ENCODE results near the gene IL36B.
"Not testable (repeated sequence)": the region's sequence is repeated elsewhere in the genome, so short reads cannot be mapped to it uniquely, and the experiment has no call there.

IL36B gene

DNA sequence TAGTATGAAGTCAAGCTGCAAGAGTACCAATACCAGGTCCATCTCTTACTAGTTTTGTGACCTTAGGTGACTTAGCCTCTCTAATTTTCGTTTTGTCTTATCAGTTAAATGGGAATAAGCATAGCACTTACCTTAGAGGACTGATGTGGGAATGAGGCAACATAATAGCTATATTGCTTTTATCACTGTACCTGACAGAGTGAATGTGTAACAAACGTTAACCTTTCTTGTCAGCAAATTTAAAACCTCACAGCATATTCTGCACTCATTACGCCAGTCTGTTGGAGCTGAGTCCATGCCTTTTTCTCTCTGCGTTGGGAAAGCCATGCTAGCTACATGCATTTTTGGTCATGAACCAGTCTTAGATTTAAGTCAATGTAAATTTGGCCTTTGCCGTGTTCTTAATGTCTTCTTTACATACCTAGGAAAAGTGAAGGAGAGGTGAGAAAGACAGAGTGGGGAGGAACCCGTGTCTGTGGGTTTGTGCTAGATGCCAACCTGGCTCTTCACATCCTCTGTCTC is at the start of gene IL36B:
Gene IL36B, minus strand, starts transcription at position 472 of the 522 bp plus-strand sequence.
- no peak for DNase-seq

DNA sequence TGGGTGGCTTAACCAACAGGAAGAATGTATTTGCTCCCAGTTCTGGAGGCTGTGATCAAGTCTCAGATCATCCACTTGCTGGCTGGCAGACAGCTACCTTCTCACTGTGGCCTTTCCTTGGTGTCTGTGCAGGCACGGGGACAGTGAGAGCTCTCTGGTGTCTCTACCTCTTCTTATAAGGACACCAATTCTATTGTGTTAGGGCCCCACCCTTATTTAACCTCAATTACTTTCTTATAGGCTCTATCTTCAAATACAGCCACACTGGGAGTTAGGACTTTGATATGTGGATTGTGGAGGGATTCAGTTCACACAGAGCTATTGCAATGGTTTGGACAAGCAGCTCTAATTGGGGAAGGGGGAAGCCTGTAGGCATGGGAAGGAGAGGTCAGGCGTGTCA is 49.5 kb upstream of the IL36B start:
- DNase-seq: no peak

GRCh38 chr2:113098532-113098931 is 45.9 kb upstream of the IL36B start:
- no peak for DNase-seq

GRCh38 chr2:113098041-113098440 is 45.4 kb upstream of the IL36B start:
- DNase-seq: no peak

DNA sequence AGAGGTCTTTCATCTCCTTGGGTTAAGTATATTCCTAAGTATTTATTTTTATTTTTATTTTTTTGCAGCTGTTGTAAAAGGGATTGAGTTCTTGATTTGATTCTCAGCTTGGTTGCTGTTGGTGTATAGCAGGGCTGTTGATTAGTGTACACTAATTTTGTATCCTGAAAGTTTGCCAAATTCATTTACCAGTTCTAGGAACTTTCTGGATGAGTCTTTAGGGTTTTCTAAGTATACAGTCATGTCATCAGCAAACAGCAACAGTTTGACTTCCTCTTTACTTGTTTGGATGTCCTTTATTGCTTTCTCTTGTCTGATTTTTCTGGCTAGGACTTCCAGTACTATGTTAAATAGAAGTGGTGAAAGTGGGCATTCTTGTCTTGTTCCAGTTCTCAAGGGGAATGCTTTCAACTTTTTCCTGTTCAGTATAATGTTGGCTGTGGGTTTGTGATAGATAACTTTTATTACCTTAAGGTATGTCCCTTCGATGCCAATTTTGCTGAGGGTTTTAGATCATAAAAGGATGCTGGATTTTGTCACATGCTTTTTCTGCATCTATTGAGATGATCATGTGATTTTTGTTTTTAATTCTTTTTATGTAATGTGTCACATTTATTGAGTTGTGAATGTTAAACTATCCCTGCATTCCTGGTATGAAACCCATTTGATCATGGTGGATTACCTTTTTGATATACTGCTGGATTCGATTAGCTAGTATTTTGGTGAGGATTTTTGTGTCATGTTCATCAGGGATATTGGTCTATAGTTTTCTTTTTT is 44.4 kb upstream of the IL36B start:
- DNase-seq: not testable (repeated sequence)

GRCh38 chr2:113096306-113096705 is 43.6 kb upstream of the IL36B start:
- DNase-seq: not testable (repeated sequence)

DNA sequence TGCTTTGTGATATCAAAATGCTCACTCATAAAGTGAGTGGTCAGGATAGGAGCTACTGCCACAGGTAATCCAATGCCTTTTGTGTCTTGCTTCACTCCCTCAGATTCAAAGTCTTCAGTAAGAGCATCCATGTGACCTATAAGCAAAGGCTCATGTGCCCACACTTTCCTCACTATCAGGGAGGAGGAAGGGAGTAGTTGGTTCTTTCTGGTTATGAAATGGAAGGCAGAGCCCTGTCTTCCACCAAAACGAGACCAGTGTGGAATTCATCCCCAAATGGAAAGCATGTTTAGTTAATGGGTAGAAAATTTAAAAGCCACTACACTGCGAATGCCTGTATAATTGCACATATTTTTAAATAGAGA is 40.9 kb upstream of the IL36B start:
- DNase-seq: no peak

DNA sequence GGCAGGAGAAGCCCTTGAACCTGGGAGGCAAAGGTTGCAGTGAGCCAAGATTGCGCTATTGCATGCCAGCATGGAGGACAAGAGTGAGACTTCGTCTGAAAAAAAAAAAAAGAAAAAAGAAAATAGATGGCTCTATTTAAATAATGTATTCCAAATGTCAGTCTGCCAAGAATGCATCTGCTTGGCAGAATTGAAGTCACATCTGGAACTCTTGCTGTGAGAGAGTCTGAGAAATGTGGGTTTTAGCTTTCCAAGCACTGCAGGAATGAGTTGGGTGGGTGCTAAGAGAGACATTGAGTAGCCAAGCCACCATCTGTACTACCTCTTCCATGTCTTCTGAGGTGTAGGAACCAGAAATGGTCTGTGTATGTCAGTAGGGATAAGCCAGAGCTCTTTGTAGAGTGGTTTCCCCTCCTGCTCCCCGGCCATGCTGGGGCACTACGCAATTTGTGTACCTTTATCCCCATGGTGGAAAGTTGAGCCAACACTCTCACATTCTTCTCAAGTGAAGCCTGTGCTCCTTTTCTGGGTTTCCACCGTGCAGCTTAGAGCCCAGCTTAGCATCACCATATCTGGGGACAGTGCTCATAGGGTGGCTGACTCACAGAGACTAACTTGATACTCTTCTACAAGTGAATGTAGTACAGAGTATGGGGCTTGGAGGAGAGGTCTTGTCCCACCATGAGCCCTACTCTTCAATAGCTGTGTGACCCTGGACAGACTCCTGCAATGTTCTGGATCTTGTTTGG is 40.4 kb upstream of the IL36B start:
- no peak for DNase-seq

DNA sequence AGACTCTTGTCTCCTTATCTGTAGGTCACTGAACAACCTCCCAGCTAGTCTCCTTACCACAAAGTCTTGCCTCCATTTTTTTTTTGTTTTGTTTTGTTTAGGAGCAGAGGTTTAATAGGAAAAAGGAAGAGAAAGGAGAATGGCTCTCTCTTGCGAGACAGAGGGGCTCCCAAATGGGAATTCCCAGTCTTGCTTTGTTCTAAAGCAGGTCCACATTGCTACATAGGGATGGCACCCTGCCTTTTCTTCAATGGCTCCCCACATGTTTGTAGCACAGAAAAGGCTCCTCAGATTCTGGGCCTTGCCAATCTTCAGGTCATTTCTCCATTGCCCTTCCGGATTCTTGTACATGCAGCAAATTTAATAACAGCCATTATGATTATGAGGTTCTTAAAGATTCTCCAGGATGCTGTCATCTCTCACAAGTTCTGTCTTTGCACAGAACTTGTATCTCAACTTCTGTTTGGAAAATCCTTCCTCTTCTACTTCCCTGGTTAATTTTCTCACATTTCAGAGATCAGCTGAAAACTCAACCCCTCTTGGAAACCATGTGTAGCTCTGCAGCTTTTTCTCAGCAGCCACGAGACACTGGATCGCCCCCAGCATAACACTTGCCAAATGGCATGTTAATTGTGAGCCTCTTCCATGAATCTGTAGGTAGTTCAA is 38.7 kb upstream of the IL36B start:
- no peak for DNase-seq

- DNase-seq: no peak
Observed at GRCh38 chr2:113089916-113090315, 37.2 kb upstream of the IL36B start.

DNA sequence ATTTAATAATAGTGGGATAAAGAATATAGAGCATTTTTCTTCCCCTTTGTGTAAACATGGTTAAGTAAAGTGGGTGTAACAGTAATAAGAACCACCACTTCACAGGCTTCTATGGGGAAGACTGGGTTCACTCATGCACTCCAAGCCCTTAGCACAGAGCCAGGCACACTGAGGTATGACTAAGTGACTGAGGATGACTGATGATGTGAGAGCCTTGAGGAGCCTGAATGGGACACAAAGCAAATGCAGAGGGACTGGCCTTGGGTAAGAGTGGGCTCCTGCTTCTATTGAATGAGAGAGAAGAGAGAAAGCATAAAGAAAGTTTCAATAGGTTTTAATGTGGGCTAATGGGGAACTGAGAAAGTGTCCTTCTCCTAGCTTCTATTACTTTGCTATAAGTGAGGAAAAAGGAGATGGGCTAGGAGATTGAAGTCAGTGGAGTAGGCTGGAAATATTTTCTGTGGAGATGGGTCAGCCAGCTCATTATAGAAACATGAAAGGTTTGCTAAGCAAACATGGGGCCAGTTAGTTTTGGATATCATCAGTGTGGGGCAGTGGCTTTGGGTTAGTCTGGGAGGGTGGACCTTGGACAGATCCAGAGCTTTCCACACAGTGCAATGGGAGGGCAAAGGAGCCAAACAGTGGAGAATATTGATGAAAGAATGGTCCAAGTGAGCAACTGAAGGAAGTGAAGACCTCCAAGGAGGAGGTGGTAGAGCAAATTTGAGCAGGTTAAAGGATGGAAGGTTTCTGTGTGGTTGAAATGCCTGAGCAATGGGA is 35.7 kb upstream of the IL36B start:
- no peak for DNase-seq

DNA sequence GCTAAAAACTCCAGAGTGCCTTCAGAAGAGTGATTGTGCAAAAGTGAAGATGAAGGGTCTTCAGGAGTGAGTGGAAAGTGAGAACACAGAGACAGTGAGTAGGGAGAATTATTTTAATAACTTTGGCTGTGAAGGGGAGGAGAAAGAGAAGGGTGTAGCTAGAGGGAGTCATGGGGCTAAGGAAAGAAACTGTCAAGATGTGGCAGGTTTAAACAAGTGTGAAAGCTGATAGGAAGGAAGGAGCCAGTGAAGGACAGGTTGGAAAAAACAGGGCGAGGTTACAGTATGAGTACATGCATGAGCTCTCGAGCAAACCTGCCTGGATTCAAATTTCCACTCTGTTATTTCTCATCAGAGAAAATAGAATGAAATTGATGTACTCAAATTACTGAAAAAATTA is 32.9 kb upstream of the IL36B start:
- DNase-seq: no peak

DNA sequence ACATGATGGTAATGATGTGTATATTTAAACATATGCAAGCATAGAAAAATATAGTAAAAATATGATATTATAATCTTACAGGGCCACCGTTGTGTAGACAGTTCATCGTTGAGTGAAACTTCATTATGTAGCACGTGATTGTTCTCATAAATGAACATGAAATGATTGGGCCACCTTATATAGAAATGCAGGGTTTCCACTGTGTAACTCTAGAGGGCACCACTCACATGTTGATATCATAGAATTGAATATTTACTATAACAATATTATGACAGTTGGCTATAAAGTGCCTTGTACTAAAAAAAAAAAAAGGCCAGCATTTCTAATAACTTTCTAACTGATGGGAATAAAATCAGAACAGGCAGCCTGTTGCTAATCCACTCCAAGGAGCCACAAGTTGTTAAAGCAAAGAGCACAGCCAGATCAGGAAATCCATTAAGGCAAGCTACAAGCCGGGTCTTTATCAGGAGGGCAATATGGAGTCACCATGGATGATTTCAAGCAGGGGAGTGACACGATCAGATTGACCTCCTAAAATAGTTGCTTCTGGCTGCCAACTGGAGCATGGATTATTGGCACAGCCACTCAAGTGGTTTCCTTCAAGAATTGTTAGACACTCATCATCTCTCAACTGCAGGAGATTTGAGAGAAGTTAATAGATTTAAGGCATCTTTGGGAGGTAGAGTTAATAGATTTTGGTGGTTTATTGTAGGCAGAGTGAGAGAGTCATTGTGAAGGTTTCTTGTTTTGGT is 31.8 kb upstream of the IL36B start:
- no peak for DNase-seq

- DNase-seq: no peak
Observed at GRCh38 chr2:113083296-113083695, 30.6 kb upstream of the IL36B start.

DNA sequence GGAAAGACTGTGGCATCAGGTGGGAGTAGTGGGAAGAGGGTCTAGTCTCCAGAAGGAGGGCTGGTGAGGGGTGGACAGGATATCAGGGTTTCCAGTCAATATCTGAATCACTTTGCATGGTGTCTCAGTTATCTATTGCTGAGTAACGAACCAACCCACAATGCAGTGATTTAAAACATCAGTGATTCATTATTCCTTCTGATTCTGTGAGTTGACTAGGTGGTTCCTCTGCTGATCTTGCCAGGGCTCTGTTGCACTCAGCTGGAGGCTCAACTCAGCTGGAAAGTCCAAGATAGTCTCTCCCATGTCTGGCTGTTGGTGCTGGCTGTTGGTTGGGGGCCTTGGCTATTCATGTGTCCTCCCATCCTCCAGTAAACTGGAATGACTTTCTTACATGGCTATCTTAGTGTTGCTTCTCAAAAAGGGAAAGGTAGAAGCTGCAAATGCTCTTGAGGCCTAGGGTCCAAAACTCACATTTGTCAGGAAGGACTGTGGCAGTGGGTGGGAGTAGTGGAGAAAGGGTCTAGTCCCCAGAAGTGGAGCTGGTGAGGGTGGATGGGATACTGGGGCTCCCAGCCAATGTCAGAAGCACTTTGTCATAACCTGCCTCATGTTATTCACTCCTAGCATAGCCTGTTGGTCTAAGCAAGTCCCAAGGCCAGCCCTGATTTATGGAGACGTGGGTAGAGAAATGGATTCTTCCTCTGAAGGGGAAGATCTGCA is 29.0 kb upstream of the IL36B start:
- no peak for DNase-seq

GRCh38 chr2:113080134-113080533 is 27.5 kb upstream of the IL36B start:
- DNase-seq: peak; percentile 1 to 38

DNA sequence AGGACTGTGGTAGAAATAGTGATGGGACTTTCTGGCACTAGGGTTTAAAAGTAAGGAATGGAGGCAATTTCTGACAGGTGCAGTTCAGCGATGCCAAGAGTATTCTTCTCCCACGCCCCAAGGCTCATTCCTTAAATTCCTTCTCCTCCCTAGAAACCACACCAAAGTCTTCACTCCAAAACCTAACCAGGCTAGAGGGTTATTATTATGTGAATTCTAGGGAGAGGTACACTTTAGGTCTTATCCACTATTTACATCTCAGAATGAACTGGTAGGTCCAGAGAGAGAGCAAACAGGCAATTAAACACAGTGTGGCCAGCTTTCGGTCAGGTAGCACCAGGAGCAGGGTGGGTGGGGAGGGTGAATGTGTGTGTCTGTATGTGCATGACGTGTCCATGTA is 26.5 kb upstream of the IL36B start:
- no peak for DNase-seq

GRCh38 chr2:113078350-113078839 is 25.7 kb upstream of the IL36B start:
- DNase-seq: no peak

DNA sequence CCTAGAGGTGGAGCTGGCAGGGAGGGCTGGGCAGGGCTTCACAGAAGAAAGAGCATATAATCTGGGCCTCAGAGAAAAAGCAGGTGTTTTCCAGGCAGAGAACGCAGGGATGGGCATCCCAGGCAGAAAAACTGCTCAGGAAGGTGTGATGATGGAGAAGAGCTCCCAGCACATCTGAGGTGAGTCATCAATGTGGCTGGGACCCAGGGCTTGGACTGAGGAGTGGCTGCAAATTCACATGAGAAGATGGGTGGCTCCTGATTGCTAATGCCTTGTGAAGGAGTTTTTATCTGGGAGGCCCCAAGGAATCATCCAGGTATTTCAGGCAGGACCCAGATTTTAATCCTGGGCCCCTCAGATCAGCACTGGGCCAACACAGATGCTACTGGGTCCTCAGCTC is 25.3 kb upstream of the IL36B start:
- DNase-seq: no peak

- DNase-seq: no peak
Observed at GRCh38 chr2:113076954-113077669, 24.4 kb upstream of the IL36B start.

DNA sequence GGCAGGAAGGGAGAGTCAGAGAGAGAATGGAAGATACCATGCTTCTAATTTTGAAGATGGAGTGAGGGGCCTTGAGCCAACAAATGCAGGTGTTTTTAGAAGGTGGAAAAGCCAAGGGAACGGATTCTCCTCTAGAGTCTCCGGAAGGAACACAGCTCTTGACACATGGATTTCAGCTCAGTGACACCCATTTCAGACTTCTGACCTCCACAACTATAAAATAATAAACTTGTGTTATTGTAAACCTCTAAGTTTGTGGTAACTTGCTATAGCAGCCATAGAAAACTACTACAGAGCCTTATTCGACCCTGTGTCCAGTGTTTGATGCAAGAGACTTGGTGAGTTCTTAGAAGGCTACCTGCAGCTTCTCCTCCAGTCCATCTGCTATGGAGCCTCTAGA is 22.9 kb upstream of the IL36B start:
- no peak for DNase-seq
